Tibial nerve (tissue), 3 donors: ENCODE measurements around the gene L3MBTL3.

ENCODE experiments used
- CTCF ChIP-seq, 5 experiments: fragments of 200-600 bp in 3 of 5; fragments of 450-650 bp in 2 of 5; sonication (generic) in 3 of 5; IDR thresholded peaks; one replicate each; pipeline ENCODE4 v1.5.1; 2016 to 2019; ENCODE audit warnings: antibody characterized with exemption in 5 of 5, mild to moderate bottlenecking in 3 of 5, moderate library complexity in 2 of 5
- POLR2A ChIP-seq, 2 donors: fragments of 450-650 bp; IDR thresholded peaks; one replicate each; pipeline ENCODE4 v1.6.1; 2017; ENCODE audit warnings: antibody characterized with exemption in 2 of 2, mild to moderate bottlenecking in 2 of 2, moderate library complexity in 2 of 2

- TF ChIP-seq CTCF (IDR thresholded peaks at IDR 0.05) = no peak
- TF ChIP-seq POLR2A (IDR thresholded peaks at IDR 0.05) = no peak
Observed at GRCh38 chr6:130035211-130035610, 16.8 kb downstream of the L3MBTL3 start.
